HS-27A (cell line): ENCODE results near the gene MBL2.
A peak's percentile ranks its signal among the peaks of the same experiment; 100 is the strongest.

Experiments used
- DNase-seq: peaks from one replicate; pipeline ENCODE4 v3.0.0-alpha.2; 2012; ENCODE audit warnings: low read depth, missing footprints

The MBL2 gene

GRCh38 chr10:52772623-52773022 lies at the start of gene MBL2:
Gene MBL2 (minus strand): TSS chr10:52772784. CDS start chr10:52771635, 1,149 bp downstream.
- DNase-seq = no peak

DNA sequence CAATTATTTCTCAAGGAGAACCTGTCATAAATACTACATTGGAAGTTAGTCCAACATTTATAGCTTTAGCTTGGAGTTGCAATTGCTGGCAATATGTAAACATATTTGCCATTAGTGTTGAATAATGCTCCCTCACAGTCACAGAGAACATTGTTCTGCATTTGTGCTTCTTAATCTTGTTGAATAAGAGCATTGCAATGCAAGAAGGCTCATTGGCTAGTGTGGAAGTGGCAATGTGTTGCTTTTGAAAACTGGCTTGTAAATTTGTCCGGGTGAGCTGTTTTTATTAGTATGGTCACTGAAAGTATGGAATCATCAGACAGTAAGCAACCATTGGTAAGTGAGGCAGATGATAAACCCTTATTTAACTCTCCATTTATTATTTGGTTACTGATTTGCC lies 47.7 kb upstream of the MBL2 start:
- DNase-seq = no peak

- no peak for DNase-seq
Measured at GRCh38 chr10:52818019-52818418, 45.4 kb upstream of the MBL2 start.

DNA sequence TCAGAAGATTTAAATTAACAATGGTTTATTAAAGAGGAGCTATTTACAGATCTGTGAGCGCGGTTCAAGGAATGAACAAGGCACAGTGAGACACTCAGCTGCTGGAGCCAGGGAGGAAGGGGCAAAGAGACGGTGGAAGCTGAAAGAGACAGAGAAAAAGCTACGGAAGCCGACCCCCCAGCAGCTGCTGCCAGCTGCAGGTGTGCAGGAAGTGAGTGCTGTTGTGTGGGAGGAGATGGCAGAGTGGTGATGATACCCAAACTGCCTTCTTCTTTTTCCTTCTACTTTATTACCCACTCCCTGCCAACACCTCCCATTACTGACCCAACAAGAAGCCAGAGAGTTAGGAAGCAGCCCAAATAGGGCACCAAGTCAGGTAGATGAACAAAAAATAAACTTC lies 41.9 kb upstream of the MBL2 start:
- no peak for DNase-seq

- DNase-seq = no peak
Measured at GRCh38 chr10:52811776-52812175, 39.2 kb upstream of the MBL2 start.

- DNase-seq = no peak
Measured at GRCh38 chr10:52810761-52811160, 38.2 kb upstream of the MBL2 start.

DNA sequence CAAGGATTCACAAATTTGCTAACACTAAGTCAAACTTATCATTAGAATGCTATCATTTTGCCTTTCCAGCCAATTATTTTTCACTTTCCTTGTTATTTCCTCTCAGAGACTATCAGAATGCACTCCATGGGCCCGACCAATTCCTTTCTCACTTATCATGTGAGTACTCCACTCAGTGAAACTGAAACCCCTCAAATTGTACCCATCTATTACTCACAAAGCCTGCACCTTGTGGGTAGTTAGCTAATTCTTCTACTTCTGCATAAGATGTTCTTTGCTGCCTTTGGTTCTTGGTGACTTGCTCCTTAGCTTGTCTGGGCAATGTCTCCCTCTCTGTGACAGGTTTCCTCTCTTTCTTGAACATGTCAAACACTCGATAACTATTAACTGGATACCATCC lies 35.2 kb upstream of the MBL2 start:
- no peak for DNase-seq

DNA sequence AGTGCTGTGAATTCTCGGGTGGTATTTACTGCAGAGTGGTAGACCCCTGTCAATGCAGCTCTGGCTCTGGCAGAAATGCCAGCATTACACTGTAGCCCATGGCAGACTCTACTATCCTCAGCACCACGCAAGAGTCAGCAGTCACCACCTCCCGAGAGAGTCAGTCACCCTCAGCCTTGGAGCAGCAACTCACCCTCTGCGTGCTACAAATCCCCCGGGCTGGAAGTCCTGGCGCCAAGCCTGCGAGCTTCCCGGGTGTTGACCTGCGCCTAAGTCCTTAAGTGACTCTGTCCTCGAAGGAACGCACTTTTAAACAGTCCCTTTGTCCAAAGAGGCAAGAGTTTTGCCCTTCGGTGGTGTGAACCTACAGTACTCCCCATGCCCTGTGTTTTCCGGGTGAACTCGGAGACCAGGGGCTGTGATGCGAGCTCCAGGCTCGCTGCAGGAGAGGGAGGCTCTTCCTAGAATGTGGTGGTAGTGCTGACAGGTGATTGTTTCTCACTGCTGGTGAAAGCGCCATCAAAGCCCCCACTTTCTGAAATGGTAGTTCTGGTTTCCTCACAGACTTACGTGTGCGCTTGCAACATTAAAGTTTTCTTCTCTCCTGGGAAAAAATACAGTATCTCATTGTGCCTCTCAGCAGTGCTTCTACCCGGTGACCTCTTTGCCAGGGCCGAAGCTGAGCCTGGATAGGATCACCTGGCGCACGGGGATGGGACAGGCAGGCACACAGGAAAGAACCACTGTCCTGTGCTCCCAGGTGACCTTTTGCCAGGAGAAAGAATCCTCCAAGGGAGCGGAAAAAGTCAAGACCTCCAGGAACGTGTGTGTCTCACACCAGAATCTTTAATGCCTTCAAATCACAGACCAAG lies 33.1 kb upstream of the MBL2 start:
- DNase-seq = no peak

DNA sequence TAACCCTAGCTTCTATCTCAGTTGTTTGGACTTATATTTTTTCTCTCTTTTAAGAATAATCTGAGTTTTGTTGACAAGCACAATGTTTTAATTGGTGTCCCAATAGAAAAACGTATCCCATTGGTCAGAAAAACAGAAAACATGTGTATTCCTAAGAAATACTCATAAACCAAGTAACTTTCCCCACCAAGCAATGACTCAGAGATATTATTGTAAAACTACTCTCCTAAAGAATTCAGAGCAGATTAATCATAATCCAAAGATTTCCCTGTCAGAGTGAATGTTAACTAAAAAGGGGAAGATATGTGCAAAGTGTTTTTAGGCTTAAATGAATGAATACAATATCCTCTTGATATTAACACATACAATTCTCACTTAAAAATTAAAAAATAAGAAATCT lies 29.4 kb upstream of the MBL2 start:
- no peak for DNase-seq

DNA sequence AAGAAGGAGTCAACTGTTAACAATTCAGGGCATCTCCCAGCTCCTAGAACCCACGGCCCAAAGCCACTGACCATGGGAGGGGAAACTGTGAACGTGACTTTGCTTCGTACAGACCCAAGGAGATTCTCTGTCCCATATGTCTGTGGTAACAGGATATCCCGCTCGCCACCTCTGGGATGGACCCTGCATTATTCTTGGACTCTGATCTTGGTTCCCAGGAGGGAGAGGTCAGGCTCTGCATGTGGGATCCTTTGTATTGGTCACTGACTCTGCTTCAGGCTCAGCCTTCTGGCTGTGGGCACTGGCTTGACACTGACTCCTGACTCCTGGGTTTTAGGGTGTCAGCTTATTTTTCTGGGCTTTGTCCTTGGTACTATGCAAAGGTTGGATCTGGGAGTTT lies 13.5 kb upstream of the MBL2 start:
- no peak for DNase-seq

DNA sequence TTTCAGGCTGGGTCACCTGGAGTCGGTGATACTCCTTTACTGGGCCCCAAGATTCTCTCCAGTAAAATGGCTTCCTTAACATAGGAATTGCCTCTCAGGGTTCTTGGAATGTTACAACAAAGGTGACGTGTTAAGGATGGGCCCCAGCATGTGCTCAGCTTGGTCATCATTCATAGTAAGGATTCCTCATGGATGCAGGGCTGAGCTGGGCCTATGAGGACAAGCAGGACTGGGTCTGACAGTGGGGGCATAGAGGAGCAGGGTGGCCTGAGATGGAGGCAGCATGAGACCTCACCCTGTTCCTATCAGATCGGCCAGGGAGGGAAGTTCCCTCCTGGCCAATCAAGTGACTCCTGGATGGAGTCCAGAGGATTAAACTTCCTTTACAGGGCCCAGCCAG lies 12.8 kb upstream of the MBL2 start:
- no peak for DNase-seq

DNA sequence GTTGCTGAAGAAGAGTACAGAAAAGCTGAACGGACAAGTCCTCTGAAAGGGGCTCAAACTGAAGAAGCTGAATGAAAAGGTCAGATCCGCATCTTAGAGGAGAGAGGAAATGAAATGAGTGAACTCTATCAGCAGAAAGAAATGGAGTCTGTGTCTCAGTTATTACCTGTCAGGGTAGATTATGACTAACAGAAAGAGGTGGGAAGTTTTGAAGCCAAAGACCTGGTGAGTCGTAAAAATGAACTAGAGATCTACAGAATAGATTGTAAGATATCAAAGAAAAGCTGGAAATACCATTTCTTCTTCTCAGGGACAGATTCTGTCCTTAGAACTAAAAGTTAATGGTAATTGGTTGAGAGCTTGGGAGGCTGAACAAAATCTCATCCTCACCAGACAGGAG lies 11.1 kb upstream of the MBL2 start:
- DNase-seq = no peak

- no peak for DNase-seq
Measured at GRCh38 chr10:52782554-52782953, 10.0 kb upstream of the MBL2 start.

DNA sequence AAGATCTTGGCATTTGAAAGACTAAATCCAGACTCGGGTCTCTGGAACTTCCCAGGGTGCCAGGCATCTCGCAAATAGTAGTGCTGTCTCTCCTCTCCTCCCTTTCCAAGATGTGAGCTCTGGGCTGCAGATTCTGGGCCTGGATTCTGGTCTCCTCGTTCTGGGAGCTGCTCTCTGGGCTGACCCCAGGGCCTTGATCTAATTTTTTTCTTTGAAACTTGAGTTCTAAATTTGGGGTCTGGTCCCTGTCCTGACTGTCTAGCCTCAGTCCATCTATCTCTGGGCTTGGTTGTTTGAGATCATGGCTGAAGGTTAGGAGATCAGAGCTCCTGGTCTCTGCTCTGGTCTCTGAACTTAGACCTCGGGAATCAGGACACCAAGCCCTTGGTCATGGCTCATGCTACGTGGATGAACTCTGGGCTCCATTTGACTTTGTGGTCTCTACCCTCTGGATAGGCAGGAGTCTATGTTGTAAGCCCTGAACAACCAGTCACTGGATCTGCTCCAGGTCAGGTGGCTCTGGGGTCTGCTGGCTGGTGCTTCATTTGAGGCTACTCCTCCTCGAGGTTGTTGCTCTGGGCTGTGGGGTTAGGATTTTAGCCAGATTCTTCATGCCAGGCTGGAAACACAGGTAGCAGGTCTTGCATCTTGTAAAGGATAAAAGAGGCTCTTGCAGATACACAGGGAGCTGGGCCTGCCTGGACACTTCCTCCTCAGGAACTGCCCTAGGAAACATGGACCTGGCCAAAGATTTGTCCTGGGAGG lies 8.0 kb upstream of the MBL2 start:
- no peak for DNase-seq

GRCh38 chr10:52779541-52780390 lies 7.2 kb upstream of the MBL2 start:
- DNase-seq = peak; percentile 3

GRCh38 chr10:52778511-52779392 lies 6.2 kb upstream of the MBL2 start:
- no peak for DNase-seq

GRCh38 chr10:52777414-52777813 lies 4.8 kb upstream of the MBL2 start:
- no peak for DNase-seq

DNA sequence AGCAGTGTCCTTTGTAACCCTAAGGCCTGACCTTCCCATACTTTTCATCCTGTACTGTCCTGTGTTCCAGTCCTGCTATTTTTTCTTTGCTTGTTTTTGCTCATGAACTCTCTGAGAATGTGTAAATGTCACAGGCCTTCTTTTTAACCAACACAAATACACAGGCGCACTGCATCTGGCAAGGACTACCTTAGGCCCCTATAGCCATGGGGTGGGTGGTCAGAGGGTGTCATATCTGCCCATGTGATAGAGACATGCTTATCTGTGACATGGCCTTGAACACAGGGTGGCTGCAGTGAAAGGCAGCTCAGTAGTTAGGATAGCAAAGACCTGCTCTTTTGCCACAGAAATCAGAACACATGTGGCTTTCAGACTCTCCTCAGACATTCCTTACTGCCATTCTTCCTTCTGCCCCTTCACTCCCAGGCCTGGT lies 3.9 kb upstream of the MBL2 start:
- DNase-seq = no peak

GRCh38 chr10:52775132-52775647 lies 2.6 kb upstream of the MBL2 start:
- no peak for DNase-seq

DNA sequence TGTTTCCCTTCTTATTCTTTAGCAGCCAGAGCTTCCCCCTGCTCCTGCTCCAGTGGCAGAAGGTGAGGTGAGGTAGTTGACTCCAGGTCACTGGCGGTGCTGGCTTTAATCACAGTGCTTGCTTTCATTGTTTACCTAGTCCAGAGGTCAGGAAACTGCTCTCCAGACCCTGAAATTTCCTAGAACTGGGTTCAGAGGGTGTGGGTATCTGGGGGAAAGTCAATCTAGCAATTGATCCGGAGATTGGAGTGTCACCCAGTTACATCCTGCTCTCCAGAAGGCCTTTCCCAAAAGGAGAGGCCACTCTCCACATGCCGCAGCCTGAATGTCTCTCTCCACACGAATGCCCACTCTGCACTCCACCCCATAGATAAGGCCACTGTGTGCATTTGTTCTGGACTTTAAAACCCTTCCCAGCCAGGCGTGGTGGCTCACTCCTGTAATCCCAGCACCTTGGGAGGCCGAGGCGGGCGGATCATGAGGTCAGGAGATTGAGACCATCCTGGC lies 2.1 kb upstream of the MBL2 start:
- no peak for DNase-seq

DNA sequence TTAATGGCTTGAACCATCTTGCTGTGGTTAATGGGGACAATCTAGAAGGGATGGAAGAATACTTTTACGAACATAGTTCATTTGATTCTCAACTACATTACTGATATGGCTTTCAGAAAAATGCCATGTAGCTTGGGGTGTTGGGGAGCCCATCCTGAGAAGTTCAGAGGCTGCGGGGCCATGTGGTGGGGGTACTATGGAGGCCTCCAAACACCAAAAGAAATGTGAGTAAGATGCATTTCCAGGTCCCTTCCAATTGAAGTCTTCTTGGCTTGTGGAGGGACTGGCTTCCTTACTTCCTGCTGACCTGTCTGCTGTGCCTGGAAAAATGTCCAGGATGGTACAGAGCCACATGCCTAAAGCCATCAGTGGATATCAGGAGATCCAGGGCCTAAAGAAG lies 1.6 kb upstream of the MBL2 start:
- DNase-seq = no peak
